AG04450 (cell line): Measurements from ENCODE around the gene TTC31. TPM values are rescaled to one million over a fixed set of nuclear protein-coding genes. Genes with fewer than 3 reads are reported as not detected.

Experiments used
- CTCF ChIA-PET: fragments of 300-600, 350-600 bp; formaldehyde crosslinking; extraction: SDS; loops from one replicate; lab custom pipeline; 2022; ENCODE audit warnings: antibody characterized with exemption, inconsistent platforms; lab: Charles Lee
- POLR2A ChIA-PET: fragments of 350-600 bp; formaldehyde crosslinking; extraction: SDS; loops from one replicate; lab custom pipeline; 2021; ENCODE audit warnings: antibody characterized with exemption, inconsistent platforms; lab: Yijun Ruan, JAX
- DNase-seq: peaks from one replicate; pipeline ENCODE4 v3.0.0-alpha.2; 2011; ENCODE audit warnings: low read depth, low spot score
- H3K27ac ChIP-seq: one replicate; pipeline ENCODE4 v1.5.1; 2012; ENCODE audit warnings: low read depth, low read length, control low read depth
- H3K27me3 ChIP-seq: one replicate; pipeline ENCODE4 v1.6.0; 2012; ENCODE audit warnings: low read length; ENCODE audit not compliant: control insufficient read depth, insufficient read depth
- H3K4me3 ChIP-seq: 2 replicates; pipeline ENCODE4 v1.5.1; 2011; ENCODE audit warnings: mild to moderate bottlenecking, low read depth, low read length, control low read depth
- H3K9me3 ChIP-seq: 2 replicates; pipeline ENCODE4 v1.5.1; 2012; ENCODE audit warnings: low read length; ENCODE audit not compliant: control insufficient read depth, insufficient read depth
- CTCF ChIP-seq: IDR thresholded peaks from 2 replicates; pipeline ENCODE4 v1.5.1; 2011; ENCODE audit warnings: low read depth, low read length, control low read depth, inconsistent platforms
- polyA plus RNA-seq: library from polyadenylated mRNA; depleted of rRNA; stranded (reverse); fragments of >200 nt; gene quantifications from 2 replicates; pipeline ENCODE4 v1.2.3, GENCODE V29; 2011

Gene TTC31
- polyA plus RNA-seq, 1 experiment, result 16.4 TPM

GRCh38 chr2:74502147-74502719, 19.4 kb downstream of the TTC31 start:
- POLR2A ChIA-PET, result interaction anchor here (1.2 kb wide), 1 partner anchor 62 kb away, joined by 3 read pairs; no protein-coding TSS in a partner anchor
- CTCF ChIA-PET, result no interaction called here

GRCh38 chr2:74502720-74503505, 20.0 kb downstream of the TTC31 start:
- Histone ChIP-seq H3K4me3 (peak overlapping the region; percentile 62), H3K9me3 (no peaks in the 10 kb centered on the region; the same call in 1 of the 2 replicates), H3K27ac (peak overlapping the region; percentile 90), H3K27me3 (peaks cover 34% of the 10 kb centered on the region)
- CTCF ChIA-PET, result interaction anchor here (1.2 to 2.7 kb wide), 3 partner anchors 20 to 168 kb away, joined by 4 to 11 read pairs (median 9); partner anchors contain the start of genes CCDC142 and TTC31
- TF ChIP-seq CTCF, result peak; percentile 40
- peak; percentile 58 for DNase-seq
- POLR2A ChIA-PET, result interaction anchor here (1.2 to 2.7 kb wide), 5 partner anchors 15 to 51 kb away, joined by 3 to 12 read pairs (median 4); partner anchors contain the start of genes AUP1, CCDC142, HTRA2 and LOXL3

More at GRCh38 chr2:74502147-74502719, 19.4 kb downstream of the TTC31 start:
- DNase-seq, result no peak
- Histone ChIP-seq H3K27me3 (peaks cover 40% of the 10 kb centered on the region), H3K9me3 (no peaks in the 10 kb centered on the region; the same call in 1 of the 2 replicates), H3K27ac (no peak overlapping the region), H3K4me3 (peak overlapping the region; percentile 62)
- no peak for TF ChIP-seq CTCF

GRCh38 chr2:74503506-74504475, 20.9 kb downstream of the TTC31 start:
- Histone ChIP-seq H3K9me3 (no peaks in the 10 kb centered on the region; the same call in 1 of the 2 replicates), H3K27me3 (peaks cover 27% of the 10 kb centered on the region), H3K27ac (peak overlapping the region; percentile 90), H3K4me3 (peak overlapping the region; percentile 62)
- POLR2A ChIA-PET, result interaction anchor here (0.5 to 2.7 kb wide), 6 partner anchors 16 to 283 kb away, joined by 3 to 12 read pairs (median 4); partner anchors contain the start of genes AUP1, CCDC142, HTRA2 and LOXL3
- CTCF ChIA-PET, result interaction anchor here (0.9 to 2.7 kb wide), 4 partner anchors 21 to 169 kb away, joined by 3 to 11 read pairs (median 6); partner anchors contain the start of genes CCDC142 and TTC31
- no peak for TF ChIP-seq CTCF
- DNase-seq, result no peak

GRCh38 chr2:74504591-74504990, 21.7 kb downstream of the TTC31 start:
- no peak for TF ChIP-seq CTCF
- no peak for DNase-seq
- no peak overlapping the region for H3K27ac ChIP-seq
- no peak overlapping the region for H3K4me3 ChIP-seq
- H3K27me3 ChIP-seq, result peaks cover 21% of the 10 kb centered on the region
- H3K9me3 ChIP-seq, result no peaks in the 10 kb centered on the region; the same call in 1 of the 2 replicates
- CTCF ChIA-PET, result interaction anchor here (0.9 to 2.7 kb wide), 2 partner anchors 21 to 84 kb away, joined by 3 to 11 read pairs; partner anchors contain the start of genes CCDC142 and TTC31
- POLR2A ChIA-PET, result interaction anchor here (1.4 to 2.7 kb wide), 4 partner anchors 16 to 32 kb away, joined by 3 to 12 read pairs (median 6); partner anchors contain the start of genes AUP1, CCDC142, HTRA2 and MRPL53
